H1 (cell line): Measurements from ENCODE around the gene ZNF830. TPM values are rescaled to one million over a fixed set of nuclear protein-coding genes. Genes with fewer than 3 reads are reported as not detected.

ENCODE experiments used
- CTCF ChIA-PET: fragments of 300-600 bp; sonication (Branson Sonifier 250); formaldehyde crosslinking; loops from one replicate; lab custom pipeline; 2021; ENCODE audit not compliant: partially characterized antibody; lab: Charles Lee
- POLR2A ChIA-PET: fragments of 300-600 bp; sonication (Branson Sonifier 250); formaldehyde crosslinking; loops from one replicate; lab custom pipeline; 2021; ENCODE audit warnings: inconsistent platforms; ENCODE audit not compliant: partially characterized antibody; lab: Charles Lee
- DNase-seq, 2 experiments: peaks; one replicate each; pipeline versions ENCODE4 v3.0.0 to v3.0.0-alpha.2; 2010 to 2022; ENCODE audit warnings: low spot score in 2 of 2, low read depth in 1 of 2, mixed read lengths in 1 of 2
- FAIRE-seq: peaks from 2 replicates; lab custom pipeline; 2011; peaks lifted over from hg19 to GRCh38; lab: Jason Lieb, UNC
- H2AFZ ChIP-seq: 2 replicates; pipeline ENCODE4 v1.8.1; 2012; ENCODE audit warnings: low read length, inconsistent platforms
- H2AK5ac ChIP-seq: 2 replicates; pipeline ENCODE4 v1.6.1; 2013; ENCODE audit warnings: low read depth, low read length
- H2BK120ac ChIP-seq: replicated peaks from 2 replicates; pipeline ENCODE3; 2013; ENCODE audit warnings: low read depth, low read length, inconsistent platforms
- H2BK12ac ChIP-seq: 2 replicates; pipeline ENCODE4 v1.6.1; 2013; ENCODE audit warnings: low read depth, low read length
- H2BK15ac ChIP-seq: 2 replicates; pipeline ENCODE4 v1.6.1; 2013; ENCODE audit warnings: low read length
- H2BK20ac ChIP-seq: 2 replicates; pipeline ENCODE4 v1.6.1; 2013; ENCODE audit warnings: low read length
- H2BK5ac ChIP-seq: 2 replicates; pipeline ENCODE4 v1.6.1; 2013; ENCODE audit warnings: low read depth, low read length
- H3K14ac ChIP-seq: 2 replicates; pipeline ENCODE4 v1.6.1; 2013; ENCODE audit warnings: inconsistent platforms; ENCODE audit not compliant: insufficient read length
- H3K18ac ChIP-seq: 2 replicates; pipeline ENCODE4 v1.6.1; 2013; ENCODE audit warnings: low read length; ENCODE audit errors: extremely low read depth
- H3K23ac ChIP-seq: 2 replicates; pipeline ENCODE4 v1.6.1; 2013; ENCODE audit warnings: inconsistent platforms; ENCODE audit not compliant: insufficient read length
- H3K23me2 ChIP-seq: 2 replicates; pipeline ENCODE4 v1.6.1; 2013; ENCODE audit warnings: low read depth, low read length
- H3K27ac ChIP-seq: 2 replicates; pipeline ENCODE4 v1.6.1; 2011; ENCODE audit warnings: low read depth, low read length, inconsistent platforms
- H3K27me3 ChIP-seq, 4 experiments: replicated peaks in 1 of 4; 1 replicate in 1 of 4; 2 replicates in 3 of 4; pipeline versions ENCODE4 v1.6.1 to v1.8.1; 2011 to 2013; ENCODE audit warnings: low read length in 3 of 4, mild to moderate bottlenecking in 3 of 4, inconsistent platforms in 2 of 4, mixed read lengths in 2 of 4, moderate library complexity in 1 of 4; ENCODE audit not compliant: control insufficient read depth in 3 of 4, insufficient read depth in 3 of 4; ENCODE audit errors: extremely low read depth in 1 of 4
- H3K36me3 ChIP-seq, 4 experiments: 2 replicates each; pipeline versions ENCODE4 v1.6.1 to v1.8.1; 2011 to 2013; ENCODE audit warnings: mild to moderate bottlenecking in 4 of 4, low read length in 3 of 4, moderate library complexity in 2 of 4, control low read depth in 1 of 4, inconsistent platforms in 1 of 4; ENCODE audit not compliant: insufficient read depth in 4 of 4, control insufficient read depth in 2 of 4
- H3K4ac ChIP-seq: replicated peaks from 2 replicates; pipeline ENCODE3; 2013; ENCODE audit warnings: low read length, low read depth, mixed read lengths, inconsistent platforms; ENCODE audit not compliant: insufficient read length
- H3K4me1 ChIP-seq, 4 experiments: replicated peaks in 1 of 4; 1 replicate in 1 of 4; 2 replicates in 3 of 4; pipeline versions ENCODE4 v1.6.1 to v1.8.1; 2011 to 2013; ENCODE audit warnings: low read length in 3 of 4, inconsistent platforms in 2 of 4, mixed read lengths in 1 of 4; ENCODE audit not compliant: insufficient read depth in 4 of 4, control insufficient read depth in 3 of 4
- H3K4me2 ChIP-seq, 2 experiments: 2 replicates each; pipeline versions ENCODE4 v1.6.1 to v1.8.1; 2011 to 2013; ENCODE audit warnings: low read depth in 2 of 2, low read length in 2 of 2, control low read depth in 1 of 2, inconsistent platforms in 1 of 2, mild to moderate bottlenecking in 1 of 2; ENCODE audit not compliant: insufficient read depth in 1 of 2
- H3K4me3 ChIP-seq, 4 experiments: fragments of 200-600, 300-600 bp in 1 of 4; sonication (generic), shearing (Covaris generic), sonication (Bioruptor Twin) in 1 of 4; 2 replicates each; pipeline versions ENCODE4 v1.5.1 to v1.8.1; 2011 to 2016; ENCODE audit warnings: low read length in 4 of 4, low read depth in 3 of 4, control low read depth in 2 of 4, inconsistent platforms in 2 of 4, mild to moderate bottlenecking in 2 of 4, mixed read lengths in 1 of 4, moderate library complexity in 1 of 4; ENCODE audit not compliant: insufficient read depth in 2 of 4; ENCODE audit errors: extremely low read depth in 1 of 4
- H3K56ac ChIP-seq: replicated peaks from 2 replicates; pipeline ENCODE3; 2013; ENCODE audit warnings: low read depth, mild to moderate bottlenecking, mixed read lengths, low read length, inconsistent platforms; ENCODE audit not compliant: insufficient read length
- H3K79me1 ChIP-seq: 2 replicates; pipeline ENCODE4 v1.6.1; 2013; ENCODE audit warnings: low read depth, low read length, control low read depth
- H3K79me2 ChIP-seq, 2 experiments: 2 replicates each; pipeline versions ENCODE4 v1.6.1 to v1.8.1; 2012 to 2013; ENCODE audit warnings: low read length in 2 of 2, mild to moderate bottlenecking in 2 of 2, inconsistent platforms in 1 of 2; ENCODE audit not compliant: insufficient read depth in 2 of 2, control insufficient read depth in 1 of 2
- H3K9ac ChIP-seq, 4 experiments: replicated peaks in 1 of 4; 1 replicate in 1 of 4; 2 replicates in 3 of 4; pipeline versions ENCODE4 v1.6.1 to v1.8.1; 2011 to 2013; ENCODE audit warnings: low read depth in 3 of 4, low read length in 3 of 4, control low read depth in 2 of 4, mild to moderate bottlenecking in 2 of 4, moderate library complexity in 2 of 4, inconsistent platforms in 1 of 4; ENCODE audit errors: extremely low read depth in 1 of 4
- H3K9me3 ChIP-seq, 2 experiments: 2 replicates each; pipeline versions ENCODE4 v1.6.1 to v1.8.1; 2012 to 2013; ENCODE audit warnings: mild to moderate bottlenecking in 2 of 2, moderate library complexity in 2 of 2, control low read depth in 1 of 2, inconsistent platforms in 1 of 2, low read depth in 1 of 2, low read length in 1 of 2, mixed read lengths in 1 of 2; ENCODE audit not compliant: insufficient read depth in 2 of 2
- H4K20me1 ChIP-seq, 2 experiments: replicated peaks in 1 of 2; 2 replicates each; pipeline versions ENCODE3 to v1.8.1; 2011 to 2013; ENCODE audit warnings: inconsistent platforms in 2 of 2, low read length in 2 of 2, mild to moderate bottlenecking in 1 of 2; ENCODE audit not compliant: insufficient read depth in 2 of 2, control insufficient read depth in 1 of 2
- H4K5ac ChIP-seq: 2 replicates; pipeline ENCODE4 v1.6.1; 2013; ENCODE audit warnings: low read length, low read depth, mixed read lengths, inconsistent platforms; ENCODE audit not compliant: insufficient read length
- H4K8ac ChIP-seq: 2 replicates; pipeline ENCODE4 v1.8.0; 2013; ENCODE audit warnings: mild to moderate bottlenecking, moderate library complexity, low read length, inconsistent platforms; ENCODE audit not compliant: insufficient read depth; ENCODE audit errors: extremely low read depth
- H4K91ac ChIP-seq: replicated peaks from 2 replicates; pipeline ENCODE3; 2013; ENCODE audit warnings: low read length, mixed read lengths, inconsistent platforms; ENCODE audit not compliant: insufficient read length
- BCL11A ChIP-seq, 2 experiments: IDR thresholded peaks; one replicate each; pipeline ENCODE4 v1.6.1; 2011; ENCODE audit warnings: low read depth in 2 of 2, low read length in 2 of 2, mild to moderate bottlenecking in 2 of 2
- CBX5 ChIP-seq: fragments of 300-800, 300-1000 bp; sonication (generic); IDR thresholded peaks from 2 replicates; pipeline ENCODE4 v1.7.1; 2016; ENCODE audit warnings: antibody characterized with exemption, low read length, low read depth
- CTBP2 ChIP-seq: IDR thresholded peaks from 2 replicates; pipeline ENCODE4 v1.7.0; 2011; ENCODE audit warnings: borderline replicate concordance, mild to moderate bottlenecking, moderate library complexity, mixed read lengths, low read length; ENCODE audit not compliant: insufficient read depth, insufficient read length
- PHF8 ChIP-seq: fragments of 200-600 bp; sonication (generic); conservative IDR thresholded peaks from 2 replicates; pipeline ENCODE4 v1.7.1; 2012; ENCODE audit warnings: low read depth, mild to moderate bottlenecking, inconsistent platforms, low read length, moderate library complexity
- RAD21 ChIP-seq, 2 experiments: IDR thresholded peaks in 1 of 2; conservative IDR thresholded peaks in 1 of 2; 2 replicates each; pipeline ENCODE4 v1.6.1; 2011; ENCODE audit warnings: low read depth in 2 of 2, low read length in 2 of 2, improper control_type of control experiment in 1 of 2, inconsistent platforms in 1 of 2, mild to moderate bottlenecking in 1 of 2, moderate library complexity in 1 of 2
- RFX5 ChIP-seq: IDR thresholded peaks from 2 replicates; pipeline ENCODE4 v1.6.1; 2011; ENCODE audit warnings: low read depth, low read length, improper control_type of control experiment, borderline replicate concordance
- SIX5 ChIP-seq: IDR thresholded peaks from 2 replicates; pipeline ENCODE4 v1.6.1; 2011; ENCODE audit warnings: mild to moderate bottlenecking, low read depth, low read length
- SP4 ChIP-seq: IDR thresholded peaks from 2 replicates; pipeline ENCODE4 v1.6.1; 2012; ENCODE audit warnings: low read length, inconsistent platforms
- SRF ChIP-seq: IDR thresholded peaks from 2 replicates; pipeline ENCODE4 v1.6.1; 2011; ENCODE audit warnings: mild to moderate bottlenecking, low read depth, low read length, moderate library complexity
- USF2 ChIP-seq: IDR thresholded peaks from 2 replicates; pipeline ENCODE4 v1.6.1; 2011; ENCODE audit warnings: low read length, improper control_type of control experiment
- WGBS, 2 experiments: shearing (Covaris generic) in 1 of 2; methylation state at CpG; one replicate each; pipeline versions ENCODE4 v1.1.6 to v1.1.7; 2013 to 2015; ENCODE audit warnings: low lambda C conversion rate in 2 of 2, mixed read lengths in 2 of 2, inconsistent platforms in 1 of 2, low coverage in 1 of 2, missing lambda C conversion rate in 1 of 2; ENCODE audit not compliant: insufficient replicate concordance in 2 of 2, insufficient coverage in 1 of 2, insufficient read length in 1 of 2; ENCODE audit errors: extremely low coverage in 1 of 2, missing lambda C conversion rate in 1 of 2; 5-methylcytosine and 5-hydroxymethylcytosine counted together
- polyA plus RNA-seq, 7 experiments: library from polyadenylated mRNA; depleted of rRNA in 3 of 7; stranded (reverse) in 5 of 7; unstranded in 2 of 7; fragments of >200 nt in 5 of 7; fragments of 200-250 nt in 2 of 7; gene quantifications; 1 replicate in 5 of 7; 2 replicates in 1 of 7; 4 replicates in 1 of 7; pipeline versions ENCODE4 v1.2.1 to v1.2.3, GENCODE V29; 2011 to 2013; ENCODE audit warnings: missing spikeins in 2 of 7, mixed read lengths in 2 of 7
- total RNA-seq: library from RNA; stranded (reverse); fragmentation: NEBNext Ultra II Directional; extraction: Animal tissue kit (Norgen Biotek cat#: 25700); gene quantifications from 2 replicates; pipeline ENCODE4 v1.2.1, GENCODE V29; 2021

ZNF830 gene
- total and polyA plus RNA-seq, 2 of the 8 experiments (the other 6 are each of a cell fraction or from before 2014, with no cell fraction given): 4.2 to 19.9 TPM

GRCh38 chr17:34987232-34987631, 25.9 kb downstream of the ZNF830 start:
- no peak for DNase-seq
- no peaks in the 10 kb centered on the region for H3K9me3 ChIP-seq
- POLR2A ChIA-PET: interaction anchor here (1.0 to 1.3 kb wide), 2 partner anchors 102 to 141 kb away, joined by 3 read pairs; no protein-coding TSS in a partner anchor
- H4K8ac ChIP-seq: no peak overlapping the region
- H3K23ac ChIP-seq: no peak overlapping the region
- H4K91ac ChIP-seq: no peak overlapping the region
- no peak overlapping the region for H3K18ac ChIP-seq
- WGBS, 2 experiments: 92% methylated on average over 2 of the region's 2 CpGs; no CpG with 5 or more reads in 1 of the 2 experiments
- H2BK20ac ChIP-seq: no peak overlapping the region
- H3K4me3 ChIP-seq: no peak overlapping the region
- no peak overlapping the region for H2BK120ac ChIP-seq
- no peak overlapping the region for H2BK15ac ChIP-seq
- H3K23me2 ChIP-seq: no peaks in the 10 kb centered on the region
- no peak for FAIRE-seq
- no peak overlapping the region for H3K27ac ChIP-seq
- H4K5ac ChIP-seq: no peak overlapping the region
- no peak overlapping the region for H3K56ac ChIP-seq
- TF ChIP-seq SRF: no peak
- TF ChIP-seq SP4: no peak
- no peak for TF ChIP-seq RFX5
- no peak for TF ChIP-seq CTBP2
- no peak for TF ChIP-seq RAD21 (IDR thresholded peaks at IDR 0.05 in 1 of 2, conservative IDR thresholded peaks at IDR 0.05 in 1 of 2; ENCODE audit: low read depth in 2 of 2, low read length in 2 of 2)
- TF ChIP-seq CBX5: no peak
- no peak for TF ChIP-seq SIX5
- TF ChIP-seq PHF8: no peak
- TF ChIP-seq BCL11A (IDR thresholded peaks at IDR 0.05; ENCODE audit: low read depth in 2 of 2, low read length in 2 of 2): no peak
- TF ChIP-seq USF2: no peak
- H2BK5ac ChIP-seq: no peak overlapping the region
- H2AFZ ChIP-seq: no peak overlapping the region
- peaks cover 3 to 40% of the 10 kb centered on the region in 2 experiments for H3K79me2 ChIP-seq
- H3K27me3 ChIP-seq: no peaks in the 10 kb centered on the region
- no peak overlapping the region for H2AK5ac ChIP-seq
- H3K9ac ChIP-seq: no peak overlapping the region
- H3K4me2 ChIP-seq: no peak overlapping the region
- H4K20me1 ChIP-seq: peaks cover 5 to 11% of the 10 kb centered on the region in 2 experiments
- H3K36me3 ChIP-seq: peaks cover 24 to 78% (median 53%) of the 10 kb centered on the region in 4 experiments
- peaks cover 7% of the 10 kb centered on the region; the same call in 1 of the 2 replicates for H3K79me1 ChIP-seq
- CTCF ChIA-PET: no interaction called here
- H3K4ac ChIP-seq: no peak overlapping the region
- H2BK12ac ChIP-seq: no peak overlapping the region
- H3K14ac ChIP-seq: no peak overlapping the region
- H3K4me1 ChIP-seq: no peaks in the 10 kb centered on the region
